HUES64 (cell line): ENCODE data around the gene SEC22A.

Experiments
- H3K27ac ChIP-seq: 2 replicates; pipeline ENCODE4 v1.7.0; 2013; ENCODE audit warnings: low read depth, low read length, inconsistent platforms
- H3K27me3 ChIP-seq: 2 replicates; pipeline ENCODE4 v1.6.1; 2013; ENCODE audit warnings: mild to moderate bottlenecking, low read length; ENCODE audit not compliant: insufficient read depth
- H3K36me3 ChIP-seq: 2 replicates; pipeline ENCODE4 v1.6.1; 2013; ENCODE audit warnings: mild to moderate bottlenecking, low read length; ENCODE audit not compliant: insufficient read depth
- H3K4me1 ChIP-seq: 2 replicates; pipeline ENCODE4 v1.6.1; 2013; ENCODE audit warnings: mild to moderate bottlenecking, low read length, moderate library complexity; ENCODE audit not compliant: insufficient read depth
- H3K4me3 ChIP-seq: 2 replicates; pipeline ENCODE4 v1.5.1; 2013; ENCODE audit warnings: mild to moderate bottlenecking, low read length, moderate library complexity
- H3K9ac ChIP-seq: 2 replicates; pipeline ENCODE4 v1.6.1; 2013; ENCODE audit warnings: mild to moderate bottlenecking, low read depth, low read length
- H3K9me3 ChIP-seq: 2 replicates; pipeline ENCODE4 v1.6.1; 2013; ENCODE audit warnings: low read depth, low read length; ENCODE audit not compliant: insufficient read depth
- WGBS: fragments of 150-250, 120-280 bp; methylation state at CpG from one replicate; pipeline ENCODE4 v1.1.7; 2013; ENCODE audit warnings: missing lambda C conversion rate; 5-methylcytosine and 5-hydroxymethylcytosine counted together

The SEC22A gene

DNA sequence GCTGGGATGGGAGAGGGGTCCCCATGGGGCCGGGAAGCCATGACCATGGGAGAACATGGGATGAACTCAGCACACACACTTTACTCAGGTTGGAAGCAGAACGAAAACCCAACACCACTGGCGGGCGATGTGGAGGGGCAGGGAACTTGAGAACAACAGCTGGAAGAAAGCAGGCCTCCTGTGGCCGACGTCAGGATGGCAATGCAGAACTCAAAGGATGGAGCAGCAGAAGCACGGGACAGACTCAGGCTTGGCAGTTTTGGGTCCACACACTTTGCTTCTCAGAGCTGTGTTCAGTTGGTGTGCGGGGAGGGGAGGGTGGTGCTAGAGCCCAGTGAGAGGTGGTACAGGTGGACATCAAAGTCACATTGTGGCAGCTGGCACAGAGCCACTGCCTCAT lies 80.7 kb downstream of the SEC22A start:
- Histone ChIP-seq H3K9me3 (no peaks in the 10 kb centered on the region), H3K4me3 (no peak overlapping the region), H3K4me1 (0 out of 2 replicates have a peak, but pooled peaks cover 5% of the 10 kb centered on the region), H3K9ac (no peak overlapping the region), H3K36me3 (peaks cover 9% of the 10 kb centered on the region), H3K27ac (no peak overlapping the region), H3K27me3 (no peaks in the 10 kb centered on the region)
- 79% methylated on average over 8 of the region's 8 CpGs for WGBS

DNA sequence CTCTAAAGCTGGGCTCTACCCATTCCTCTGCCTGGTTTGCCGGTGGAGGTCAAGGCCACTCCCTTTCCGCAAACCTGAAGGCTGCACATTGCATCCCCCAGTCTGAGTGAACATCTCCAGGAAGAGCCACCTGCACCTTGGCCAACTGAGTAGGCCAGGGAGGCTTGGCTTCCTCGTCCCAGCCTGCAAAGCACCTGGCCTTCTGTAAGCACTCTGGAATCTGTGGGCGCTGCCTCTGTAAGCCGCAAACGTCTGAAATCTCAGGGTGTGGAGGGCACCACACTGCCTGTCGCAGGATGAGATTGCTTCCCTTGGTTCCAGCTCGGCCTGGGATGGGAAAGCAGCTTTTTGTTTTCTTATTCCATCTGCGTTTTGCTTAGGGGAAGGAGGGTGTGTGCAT lies 81.3 kb downstream of the SEC22A start:
- no peaks in the 10 kb centered on the region for H3K9me3 ChIP-seq
- H3K9ac ChIP-seq, result no peak overlapping the region
- H3K4me3 ChIP-seq, result no peak overlapping the region
- 93% methylated on average over 9 of the region's 9 CpGs for WGBS
- H3K27ac ChIP-seq, result no peak overlapping the region
- peaks cover 9% of the 10 kb centered on the region for H3K36me3 ChIP-seq
- H3K4me1 ChIP-seq, result 0 out of 2 replicates have a peak, but pooled peaks cover 4% of the 10 kb centered on the region
- no peaks in the 10 kb centered on the region for H3K27me3 ChIP-seq

- Histone ChIP-seq H3K4me3 (no peak overlapping the region), H3K27ac (no peak overlapping the region), H3K9ac (no peak overlapping the region), H3K9me3 (no peaks in the 10 kb centered on the region), H3K27me3 (no peaks in the 10 kb centered on the region), H3K4me1 (no peaks in the 10 kb centered on the region), H3K36me3 (peaks cover 9% of the 10 kb centered on the region)
- 95% methylated on average over 16 of the region's 17 CpGs for WGBS
These were observed 82.1 kb downstream of the SEC22A start for GRCh38 chr3:123283657-123284398.

- no peak overlapping the region for H3K27ac ChIP-seq
These were observed 82.8 kb downstream of the SEC22A start for GRCh38 chr3:123284399-123285010.

DNA sequence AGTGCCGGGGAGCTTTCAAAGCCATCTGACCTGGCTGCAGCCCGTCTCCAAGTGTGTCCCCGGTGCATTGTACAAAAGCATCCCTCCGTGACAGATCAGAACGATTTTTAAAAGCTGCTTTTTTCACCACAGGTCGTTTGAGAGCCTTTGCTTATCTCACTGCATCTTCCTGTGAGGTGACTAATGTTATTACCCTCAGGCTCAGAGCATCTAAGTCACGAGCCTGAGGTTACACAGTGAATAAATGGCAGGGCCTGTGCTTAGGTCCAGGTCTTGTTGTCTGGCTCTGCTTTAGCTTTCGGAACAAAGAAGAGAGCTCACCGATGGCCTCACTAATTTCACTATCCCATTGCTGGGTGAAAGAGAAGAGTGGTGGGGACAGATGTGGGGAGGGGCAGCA lies 83.3 kb downstream of the SEC22A start:
- Histone ChIP-seq H3K36me3 (peaks cover 12% of the 10 kb centered on the region), H3K9me3 (no peaks in the 10 kb centered on the region), H3K4me1 (no peaks in the 10 kb centered on the region), H3K27me3 (no peaks in the 10 kb centered on the region), H3K27ac (no peak overlapping the region), H3K9ac (no peak overlapping the region), H3K4me3 (no peak overlapping the region)
- 84% methylated on average over 9 of the region's 9 CpGs for WGBS

More at GRCh38 chr3:123284399-123285010, 82.8 kb downstream of the SEC22A start:
- Histone ChIP-seq H3K27me3 (no peaks in the 10 kb centered on the region), H3K36me3 (peaks cover 9% of the 10 kb centered on the region), H3K9ac (no peak overlapping the region), H3K4me1 (no peaks in the 10 kb centered on the region), H3K9me3 (no peaks in the 10 kb centered on the region), H3K4me3 (no peak overlapping the region)
- 93% methylated on average over 18 of the region's 18 CpGs for WGBS

DNA sequence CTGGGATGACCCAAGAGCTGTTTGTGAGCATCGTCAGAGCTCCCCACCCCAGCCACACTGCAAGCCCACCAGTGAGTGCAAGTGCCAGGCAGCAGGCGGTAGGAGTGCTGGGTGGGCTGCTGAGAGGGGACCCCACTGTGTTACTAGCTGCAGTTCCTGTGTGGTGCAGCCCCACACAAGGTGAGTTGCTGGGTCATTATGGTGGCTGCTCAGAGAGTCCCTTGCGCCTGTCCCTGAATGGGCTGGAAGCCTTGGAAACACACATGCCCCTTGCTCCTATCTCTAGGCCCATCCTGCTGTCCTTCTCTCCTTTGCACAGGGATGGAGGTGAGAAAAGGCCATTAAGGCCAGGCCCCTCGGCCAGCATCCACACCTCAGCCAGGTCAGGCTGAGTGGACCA lies 83.7 kb downstream of the SEC22A start:
- Histone ChIP-seq H3K4me3 (no peak overlapping the region), H3K9ac (no peak overlapping the region), H3K4me1 (no peaks in the 10 kb centered on the region), H3K27me3 (no peaks in the 10 kb centered on the region), H3K27ac (no peak overlapping the region), H3K36me3 (peaks cover 12% of the 10 kb centered on the region), H3K9me3 (no peaks in the 10 kb centered on the region)
- whole genome bisulfite sequencing, result 96% methylated on average over 4 of the region's 4 CpGs

DNA sequence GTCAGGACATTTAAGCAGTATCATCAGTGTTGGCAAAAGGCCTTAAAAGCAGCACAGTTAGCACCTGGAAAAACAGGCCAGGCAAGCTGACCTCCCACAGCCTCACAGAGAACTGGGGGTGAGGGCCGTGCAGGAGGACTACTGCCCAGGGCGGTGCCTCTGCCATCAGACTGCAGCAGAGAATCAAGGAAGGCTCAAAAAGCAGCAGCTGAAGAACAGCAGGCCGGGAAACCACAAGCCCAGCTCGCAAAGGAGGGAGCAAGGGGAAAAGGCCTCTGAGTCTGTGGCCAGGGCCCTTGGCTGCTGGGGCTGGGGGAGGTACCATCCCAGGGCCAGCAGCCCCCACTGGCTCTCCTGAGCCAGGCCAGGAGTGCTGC lies 84.2 kb downstream of the SEC22A start:
- no peak overlapping the region for H3K4me3 ChIP-seq
- 81% methylated on average over 4 of the region's 4 CpGs for WGBS
- H3K9ac ChIP-seq, result no peak overlapping the region
- peaks cover 12% of the 10 kb centered on the region for H3K36me3 ChIP-seq
- no peaks in the 10 kb centered on the region for H3K4me1 ChIP-seq
- no peaks in the 10 kb centered on the region for H3K9me3 ChIP-seq
- no peak overlapping the region for H3K27ac ChIP-seq
- H3K27me3 ChIP-seq, result no peaks in the 10 kb centered on the region

DNA sequence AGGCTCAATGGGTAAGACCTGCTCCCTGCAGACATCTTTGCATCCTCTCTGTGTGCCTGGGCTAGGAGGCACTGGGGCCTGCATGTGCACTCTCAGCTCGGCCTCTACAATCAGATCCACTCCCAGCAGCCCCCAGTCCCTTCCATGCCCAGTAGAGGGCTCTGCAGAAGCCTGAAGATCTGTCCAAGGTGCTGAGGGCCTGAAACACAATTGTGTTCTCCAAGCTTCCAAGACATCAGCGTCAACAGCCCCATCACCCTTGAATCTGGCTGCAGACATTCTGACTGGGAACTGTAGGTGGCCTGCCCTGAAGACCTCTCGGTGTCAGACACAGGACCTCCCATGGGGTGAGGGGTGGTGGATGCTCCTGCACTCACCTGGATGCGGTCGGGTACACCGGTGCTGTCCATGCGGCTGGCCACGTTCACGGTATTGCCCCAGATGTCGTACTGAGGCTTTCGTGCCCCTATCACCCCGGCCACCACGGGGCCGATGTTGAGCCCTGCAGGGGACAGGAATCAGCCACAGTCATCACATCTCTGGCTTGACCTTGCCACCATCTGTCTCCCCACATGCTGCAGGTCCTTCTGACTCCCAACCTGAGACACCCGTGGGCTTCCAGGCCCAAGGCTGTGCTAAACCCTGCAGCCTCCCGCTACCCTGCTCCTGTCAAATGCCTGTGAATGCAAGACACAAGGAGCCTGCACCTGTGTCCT lies 84.7 kb downstream of the SEC22A start:
- Histone ChIP-seq H3K4me3 (no peak overlapping the region), H3K9me3 (no peaks in the 10 kb centered on the region), H3K9ac (no peak overlapping the region), H3K36me3 (peaks cover 12% of the 10 kb centered on the region), H3K27me3 (no peaks in the 10 kb centered on the region), H3K27ac (no peak overlapping the region), H3K4me1 (no peaks in the 10 kb centered on the region)
- WGBS, result 82% methylated on average over 16 of the region's 16 CpGs

GRCh38 chr3:123287051-123287961 lies 85.6 kb downstream of the SEC22A start:
- Histone ChIP-seq H3K27ac (no peak overlapping the region), H3K9me3 (no peaks in the 10 kb centered on the region), H3K4me1 (no peaks in the 10 kb centered on the region), H3K36me3 (peaks cover 12% of the 10 kb centered on the region), H3K9ac (no peak overlapping the region), H3K4me3 (no peak overlapping the region), H3K27me3 (no peaks in the 10 kb centered on the region)
- 90% methylated on average over 14 of the region's 14 CpGs for WGBS

GRCh38 chr3:123287962-123288302 lies 86.2 kb downstream of the SEC22A start:
- no peak overlapping the region for H3K9ac ChIP-seq
- WGBS, result 87% methylated on average over 6 of the region's 6 CpGs
- H3K4me3 ChIP-seq, result no peak overlapping the region
- H3K27ac ChIP-seq, result no peak overlapping the region
- H3K27me3 ChIP-seq, result no peaks in the 10 kb centered on the region
- peaks cover 12% of the 10 kb centered on the region for H3K36me3 ChIP-seq
- no peaks in the 10 kb centered on the region for H3K9me3 ChIP-seq
- no peaks in the 10 kb centered on the region for H3K4me1 ChIP-seq
